ENCODE results near the gene TRAP1. TPM values are rescaled to one million over a fixed set of nuclear protein-coding genes. Genes with fewer than 3 reads are reported as not detected.

TRAP1 gene
- total RNA-seq, 1 experiment from 2014 or later: 382 TPM

GRCh38 chr16:3669082-3669481 is 48.2 kb downstream of the TRAP1 start:
- H2AFZ ChIP-seq (ENCODE audit: low read length): no peak overlapping the region
- no peaks in the 10 kb centered on the region for H3F3A ChIP-seq (ENCODE audit: low read length, unreplicated experiment)
- H3K27me3 ChIP-seq (ENCODE audit: low read length): no peaks in the 10 kb centered on the region
- ATAC-seq: no peak
- H3K4me3 ChIP-seq (ENCODE audit: low read length): no peak overlapping the region
- no peak overlapping the region for H3K4me2 ChIP-seq (ENCODE audit: low read length)
- intact Hi-C loops (cut with micrococcal nuclease): no loop called here
- no peaks in the 10 kb centered on the region for H3K79me2 ChIP-seq (ENCODE audit: low read length)
- no peaks in the 10 kb centered on the region for H4K20me1 ChIP-seq (ENCODE audit: low read length)
- no peak overlapping the region for H3K27ac ChIP-seq (ENCODE audit: low read length)
- DNase-seq: no peak
- ChIA-PET CTCF (no interaction called here), POLR2A (ENCODE audit: unreplicated experiment) (no interaction called here)
- no peaks in the 10 kb centered on the region for H3K9me3 ChIP-seq (ENCODE audit: low read length)
- no peaks in the 10 kb centered on the region for H3K4me1 ChIP-seq (ENCODE audit: insufficient read depth, low read length)
- BruUV-seq (replicated peaks): no TSS peak
- peaks cover 5% of the 10 kb centered on the region; the same call in 1 of the 2 replicates for H3K36me3 ChIP-seq (ENCODE audit: low read depth, low read length)
- TF ChIP-seq CTCF (conservative IDR thresholded peaks at IDR 0.05; ENCODE audit: low read depth, low read length): no peak
- no peak for TF ChIP-seq EZH2 (IDR thresholded peaks at IDR 0.05; ENCODE audit: low read length, unreplicated experiment)
- no peak for TF ChIP-seq EZH2phosphoT487 (IDR thresholded peaks at IDR 0.05; ENCODE audit: borderline replicate concordance, low read length)
- H3K9ac ChIP-seq (ENCODE audit: low read length): no peak overlapping the region
- no peaks in the 10 kb centered on the region for H3K9me2 ChIP-seq (replicated peaks; ENCODE audit: low read length)

- no peak for TF ChIP-seq CTCF (conservative IDR thresholded peaks at IDR 0.05; ENCODE audit: low read depth, low read length)
- CTCF ChIA-PET: no interaction called here
- H3K4me3 ChIP-seq (ENCODE audit: low read length): no peak overlapping the region
- H2AFZ ChIP-seq (ENCODE audit: low read length): no peak overlapping the region
- DNase-seq (no peak), ATAC-seq (no peak)
- no peak overlapping the region for H3K27ac ChIP-seq (ENCODE audit: low read length)
- H3F3A ChIP-seq (ENCODE audit: low read length, unreplicated experiment): no peaks in the 10 kb centered on the region
- no TSS peak for BruUV-seq (replicated peaks)
- no peaks in the 10 kb centered on the region for H3K79me2 ChIP-seq (ENCODE audit: low read length)
- no peaks in the 10 kb centered on the region for H3K9me3 ChIP-seq (ENCODE audit: low read length)
- no peaks in the 10 kb centered on the region for H4K20me1 ChIP-seq (ENCODE audit: low read length)
- H3K36me3 ChIP-seq (ENCODE audit: low read depth, low read length): peaks cover 5% of the 10 kb centered on the region; the same call in 1 of the 2 replicates
- intact Hi-C loops (cut with micrococcal nuclease): no loop called here
- H3K4me1 ChIP-seq (ENCODE audit: insufficient read depth, low read length): no peaks in the 10 kb centered on the region
- H3K4me2 ChIP-seq (ENCODE audit: low read length): no peak overlapping the region
- H3K9ac ChIP-seq (ENCODE audit: low read length): no peak overlapping the region
- H3K27me3 ChIP-seq (ENCODE audit: low read length): no peaks in the 10 kb centered on the region
- POLR2A ChIA-PET (ENCODE audit: unreplicated experiment): no interaction called here
- H3K9me2 ChIP-seq (replicated peaks; ENCODE audit: low read length): no peaks in the 10 kb centered on the region
Measured at GRCh38 chr16:3668626-3669025, 48.7 kb downstream of the TRAP1 start.

GRCh38 chr16:3665508-3665907 is 51.8 kb downstream of the TRAP1 start:
- no peaks in the 10 kb centered on the region for H3K4me1 ChIP-seq (ENCODE audit: insufficient read depth, low read length)
- H3K27ac ChIP-seq (ENCODE audit: low read length): no peak overlapping the region
- H3K27me3 ChIP-seq (ENCODE audit: low read length): no peaks in the 10 kb centered on the region
- no peaks in the 10 kb centered on the region for H4K20me1 ChIP-seq (ENCODE audit: low read length)
- no peaks in the 10 kb centered on the region for H3K9me2 ChIP-seq (replicated peaks; ENCODE audit: low read length)
- peaks cover 11% of the 10 kb centered on the region; the same call in 1 of the 2 replicates for H3K36me3 ChIP-seq (ENCODE audit: low read depth, low read length)
- no peaks in the 10 kb centered on the region for H3F3A ChIP-seq (ENCODE audit: low read length, unreplicated experiment)
- no peak overlapping the region for H3K9ac ChIP-seq (ENCODE audit: low read length)
- intact Hi-C loops (cut with micrococcal nuclease): no loop called here
- ATAC-seq (0 out of 2 replicates have a peak, but pooled peaks have one; percentile 20), DNase-seq (no peak)
- CTCF ChIA-PET: no interaction called here
- H2AFZ ChIP-seq (ENCODE audit: low read length): no peak overlapping the region
- no peak overlapping the region for H3K4me2 ChIP-seq (ENCODE audit: low read length)
- no peaks in the 10 kb centered on the region for H3K9me3 ChIP-seq (ENCODE audit: low read length)
- BruUV-seq (replicated peaks): no TSS peak
- no peak overlapping the region for H3K4me3 ChIP-seq (ENCODE audit: low read length)
- H3K79me2 ChIP-seq (ENCODE audit: low read length): no peaks in the 10 kb centered on the region
- POLR2A ChIA-PET (ENCODE audit: unreplicated experiment): no interaction called here
- TF ChIP-seq EZH2phosphoT487 (IDR thresholded peaks at IDR 0.05; ENCODE audit: borderline replicate concordance, low read length): no peak

Data from PC-3 (cell line).